Fibroblast of villous mesenchyme (primary cell): ENCODE results near the gene TMTC2. TPM values are rescaled to one million over a fixed set of nuclear protein-coding genes. Genes with fewer than 3 reads are reported as not detected.

ENCODE experiments used
- DNase-seq: peaks from one replicate; pipeline ENCODE4 v3.0.0-alpha.2; 2010; ENCODE audit warnings: low read depth
- H3K4me3 ChIP-seq: 2 replicates; pipeline ENCODE4 v1.5.1; 2011; ENCODE audit warnings: low read depth, mild to moderate bottlenecking, low read length
- total RNA-seq: library from RNA; depleted of rRNA; stranded (reverse); fragments of >200 nt; gene quantifications from 2 replicates; pipeline ENCODE4 v1.2.3, GENCODE V29; 2012
- TF ChIP-seq, protein P1 (sequence below): IDR thresholded peaks from 2 replicates; pipeline ENCODE4 v1.5.1; 2012; ENCODE audit warnings: low read depth, mild to moderate bottlenecking, low read length; ENCODE audit not compliant: insufficient read depth

TMTC2 gene
- total RNA-seq, 1 donor, result 5.2 TPM

DNA sequence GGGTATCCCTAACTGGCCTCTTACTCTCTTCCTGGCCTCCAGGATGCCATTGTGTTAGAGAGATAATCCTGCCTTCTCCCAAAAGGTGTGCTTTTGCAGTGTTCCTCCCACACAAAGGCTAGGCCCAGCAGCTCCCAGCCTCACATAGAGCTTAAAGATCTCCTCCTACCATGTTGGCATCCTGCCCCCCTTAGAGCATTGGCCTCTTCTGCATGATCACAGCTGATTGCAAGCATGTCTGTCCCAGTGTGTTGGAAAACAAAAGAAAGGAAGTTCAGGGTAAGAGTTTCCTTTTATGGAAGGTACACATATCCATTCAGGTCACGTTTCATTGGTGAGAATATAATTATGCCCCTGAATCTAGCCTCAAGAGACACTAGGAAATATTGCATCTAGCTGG is 405.4 kb downstream of the TMTC2 start:
- DNase-seq, result no peak
- H3K4me3 ChIP-seq, result no peak overlapping the region
- TF ChIP-seq, protein P1, sequence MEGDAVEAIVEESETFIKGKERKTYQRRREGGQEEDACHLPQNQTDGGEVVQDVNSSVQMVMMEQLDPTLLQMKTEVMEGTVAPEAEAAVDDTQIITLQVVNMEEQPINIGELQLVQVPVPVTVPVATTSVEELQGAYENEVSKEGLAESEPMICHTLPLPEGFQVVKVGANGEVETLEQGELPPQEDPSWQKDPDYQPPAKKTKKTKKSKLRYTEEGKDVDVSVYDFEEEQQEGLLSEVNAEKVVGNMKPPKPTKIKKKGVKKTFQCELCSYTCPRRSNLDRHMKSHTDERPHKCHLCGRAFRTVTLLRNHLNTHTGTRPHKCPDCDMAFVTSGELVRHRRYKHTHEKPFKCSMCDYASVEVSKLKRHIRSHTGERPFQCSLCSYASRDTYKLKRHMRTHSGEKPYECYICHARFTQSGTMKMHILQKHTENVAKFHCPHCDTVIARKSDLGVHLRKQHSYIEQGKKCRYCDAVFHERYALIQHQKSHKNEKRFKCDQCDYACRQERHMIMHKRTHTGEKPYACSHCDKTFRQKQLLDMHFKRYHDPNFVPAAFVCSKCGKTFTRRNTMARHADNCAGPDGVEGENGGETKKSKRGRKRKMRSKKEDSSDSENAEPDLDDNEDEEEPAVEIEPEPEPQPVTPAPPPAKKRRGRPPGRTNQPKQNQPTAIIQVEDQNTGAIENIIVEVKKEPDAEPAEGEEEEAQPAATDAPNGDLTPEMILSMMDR, result no peak

DNA sequence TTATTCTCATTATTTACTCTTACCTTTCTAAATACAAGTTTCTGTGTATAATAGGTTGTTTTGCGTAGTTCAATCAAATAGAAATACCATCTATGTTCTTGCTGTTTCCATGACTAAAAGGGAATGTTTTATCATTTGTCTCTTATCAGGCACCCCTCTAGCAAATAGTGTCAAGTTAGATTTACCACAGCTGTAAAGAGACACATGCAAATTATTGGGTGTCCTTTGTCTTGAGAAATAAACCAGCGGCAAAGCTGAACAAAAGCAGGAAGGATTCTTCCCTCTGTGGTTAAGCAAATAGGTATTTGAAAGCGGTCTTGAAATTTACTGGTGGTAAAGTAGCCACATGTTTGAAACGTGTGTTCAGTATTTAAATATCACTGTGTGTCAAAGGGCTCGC is 405.9 kb downstream of the TMTC2 start:
- H3K4me3 ChIP-seq, result no peak overlapping the region
- DNase-seq, result no peak
- TF ChIP-seq, protein P1, result no peak

DNA sequence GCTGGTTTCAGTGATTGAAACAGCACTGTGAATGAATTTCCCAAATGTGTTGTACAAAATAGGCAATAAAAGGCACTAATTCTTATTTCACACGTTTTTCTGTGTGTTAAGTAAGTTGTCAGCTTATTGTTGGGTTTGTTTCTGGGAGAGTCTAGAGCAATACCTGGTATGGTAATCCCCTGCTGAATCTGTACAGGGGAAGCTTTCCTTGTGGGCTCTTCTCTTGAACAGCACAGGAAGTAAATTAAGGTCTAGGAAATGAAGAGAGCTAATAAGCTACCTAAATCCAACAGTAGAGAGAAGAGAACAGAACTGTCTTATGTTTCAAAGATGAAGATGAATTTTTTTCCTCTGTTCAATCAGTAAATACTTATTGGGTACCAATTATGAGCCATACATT is 406.7 kb downstream of the TMTC2 start:
- DNase-seq, result no peak
- TF ChIP-seq, protein P1, result no peak
- no peak overlapping the region for H3K4me3 ChIP-seq

DNA sequence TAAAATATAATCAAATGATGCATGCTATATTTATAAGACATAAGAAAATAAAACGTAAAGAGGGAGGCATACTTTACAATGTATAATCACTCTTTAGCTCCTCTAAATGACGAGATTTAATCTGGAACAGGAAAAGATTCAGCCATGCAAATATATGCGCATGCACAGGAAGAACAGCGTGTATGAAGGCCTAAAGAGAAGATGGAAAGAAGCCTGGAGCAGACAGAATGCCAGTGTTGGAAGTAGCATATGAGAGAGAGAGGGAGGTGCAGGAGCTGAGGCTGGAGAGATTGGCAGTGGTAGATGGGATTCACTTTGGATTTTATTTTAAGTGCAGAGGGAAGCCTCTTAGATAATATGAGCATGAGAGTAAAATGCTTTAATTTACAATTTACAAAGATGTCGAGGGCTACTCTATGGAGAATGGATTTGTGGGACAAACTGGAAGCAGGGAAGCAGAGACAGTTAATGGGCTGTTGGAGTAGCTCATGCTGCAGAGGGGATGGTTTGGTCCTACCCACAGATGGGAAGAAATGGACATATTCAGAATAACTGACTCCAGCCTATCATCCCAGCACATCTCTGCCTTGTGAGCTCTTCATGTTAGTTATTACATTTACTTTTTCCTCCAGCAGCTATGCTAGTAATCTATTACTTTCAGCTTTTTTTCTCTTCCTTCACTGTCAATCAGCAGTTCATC is 411.1 kb downstream of the TMTC2 start:
- no peak overlapping the region for H3K4me3 ChIP-seq
- TF ChIP-seq, protein P1, result no peak
- DNase-seq, result no peak

DNA sequence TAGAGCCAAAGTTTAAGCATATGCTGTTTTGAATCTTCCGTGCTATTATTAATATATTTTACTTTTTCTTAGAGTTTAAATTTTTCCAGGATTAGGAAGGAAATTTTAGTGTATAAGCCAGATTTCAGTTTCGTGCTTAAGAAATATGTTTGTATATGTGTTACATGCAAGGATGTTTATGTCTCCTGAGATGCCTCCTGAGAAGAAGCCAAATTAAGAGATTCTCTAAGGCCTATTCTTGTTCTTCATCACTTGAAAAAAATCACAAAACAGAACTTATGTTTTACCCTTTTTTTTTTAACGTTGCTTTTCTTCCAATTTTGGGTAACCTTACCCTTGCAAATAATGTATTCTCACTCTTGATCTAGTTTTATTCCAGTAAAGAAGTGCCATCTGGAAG is 412.7 kb downstream of the TMTC2 start:
- DNase-seq, result no peak
- TF ChIP-seq, protein P1, result no peak

DNA sequence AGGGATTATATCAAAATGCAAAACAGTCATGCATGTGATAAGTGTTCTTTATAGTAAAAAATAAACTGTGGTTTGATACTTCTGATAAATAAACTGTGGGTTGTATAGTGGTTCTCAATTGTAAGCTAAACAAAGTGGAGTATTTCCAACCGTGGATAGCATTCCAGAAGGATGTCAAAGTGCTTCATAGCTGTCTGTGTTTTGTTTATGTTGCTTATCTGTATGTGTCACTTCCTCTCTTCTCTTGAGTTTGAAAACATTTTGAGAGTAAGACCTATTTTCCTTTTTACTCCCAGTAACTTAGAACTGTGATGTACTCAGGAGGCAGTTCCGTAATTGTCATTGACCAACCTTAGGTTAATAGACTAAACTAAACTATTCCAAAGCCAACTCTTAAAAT is 415.8 kb downstream of the TMTC2 start:
- no peak overlapping the region for H3K4me3 ChIP-seq

More for the DNA sequence above, 412.7 kb downstream of the TMTC2 start:
- no peak overlapping the region for H3K4me3 ChIP-seq

DNA sequence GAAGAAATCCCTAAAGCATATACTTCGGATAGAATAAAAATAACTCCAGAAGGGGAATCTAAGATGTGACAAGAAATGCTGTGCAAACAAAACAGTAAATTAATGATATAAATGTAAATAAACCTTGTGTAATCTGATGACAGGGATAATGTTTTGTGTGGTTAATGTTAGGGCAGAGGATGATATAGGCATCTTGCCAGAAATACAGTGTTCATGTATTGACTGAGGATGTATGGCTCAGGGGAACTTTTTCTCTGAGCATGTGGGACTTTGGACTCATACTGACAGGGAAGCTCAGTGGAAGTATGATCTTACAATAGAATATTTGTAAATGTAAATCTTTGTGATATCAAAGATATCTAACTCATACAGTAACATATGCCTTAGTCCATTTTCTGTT is 420.2 kb downstream of the TMTC2 start:
- TF ChIP-seq, protein P1, result no peak
- no peak for DNase-seq
- H3K4me3 ChIP-seq, result no peak overlapping the region

More for the DNA sequence above, 415.8 kb downstream of the TMTC2 start:
- TF ChIP-seq, protein P1, result no peak
- DNase-seq, result peak; percentile 38
